ENCODE measurements around the gene GSAP.
A peak's percentile ranks its signal among the peaks of the same experiment; 100 is the strongest.
"Not testable (repeated sequence)": the region's sequence is repeated elsewhere in the genome, so short reads cannot be mapped to it uniquely, and the experiment has no call there.

Gene GSAP

DNA sequence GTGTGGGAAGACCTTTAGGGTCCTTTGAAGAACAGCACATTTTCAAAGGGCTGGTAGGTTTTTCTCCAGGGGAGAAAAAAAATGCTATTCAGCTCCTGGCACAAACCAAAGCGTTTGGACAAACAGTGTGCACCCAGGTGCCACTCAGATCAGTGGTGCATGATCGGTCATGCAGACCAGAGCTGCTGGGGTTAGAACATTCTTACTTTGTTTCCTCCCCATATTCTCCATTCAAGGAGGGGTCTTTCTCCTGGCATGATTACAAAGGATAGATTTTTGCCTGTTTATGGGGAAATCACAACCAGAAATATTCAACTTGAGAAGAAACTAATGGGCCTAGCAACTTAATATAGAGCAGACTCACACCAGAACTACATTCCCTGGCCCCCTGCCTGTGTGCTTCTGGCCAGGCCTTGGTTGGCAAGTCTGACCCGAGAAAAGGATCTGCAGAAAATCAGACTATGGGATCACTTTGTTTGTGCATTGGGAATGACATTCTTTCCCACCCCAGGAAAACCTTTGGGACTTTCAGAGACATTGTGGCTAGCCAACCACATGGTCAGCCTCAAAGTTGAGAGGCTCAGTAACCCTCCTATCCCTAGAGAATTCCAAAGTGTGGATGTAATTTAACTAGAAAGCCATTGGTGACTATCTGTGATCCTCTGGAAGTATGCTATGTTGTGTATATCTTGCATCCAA is 134.2 kb downstream of the GSAP start:
- no peaks in the 10 kb centered on the region for H3K36me3 ChIP-seq (ENCODE audit: control insufficient read depth in 5 of 5, insufficient read depth in 5 of 5, low read length in 5 of 5)
- H3K27ac ChIP-seq (ENCODE audit: low read depth, low read length), result peak overlapping the region; percentile 31
- H3K9me3 ChIP-seq (ENCODE audit: control insufficient read depth in 5 of 5, low read length in 5 of 5), result no peaks in the 10 kb centered on the region
- no peaks in the 10 kb centered on the region for H3K27me3 ChIP-seq (ENCODE audit: control insufficient read depth in 5 of 5, insufficient read depth in 4 of 5, low read length in 5 of 5)
- H3K4me3 ChIP-seq (ENCODE audit: low read depth in 1 of 5, low read length in 5 of 5), result peak overlapping the region in 1 of 5 donors; percentile 54
- peaks cover 6 to 42% (median 26%) of the 10 kb centered on the region in 5 donors for H3K4me1 ChIP-seq (ENCODE audit: control insufficient read depth in 5 of 5, insufficient read depth in 5 of 5, low read length in 5 of 5)
- no peak overlapping the region for H3K9ac ChIP-seq (ENCODE audit: low read length in 5 of 5)

- Histone ChIP-seq H3K9me3 (ENCODE audit: control insufficient read depth in 5 of 5, low read length in 5 of 5) (no peaks in the 10 kb centered on the region), H3K36me3 (ENCODE audit: control insufficient read depth in 5 of 5, insufficient read depth in 5 of 5, low read length in 5 of 5) (peaks cover 0 to 5% (median 0%) of the 10 kb centered on the region in 5 donors), H3K4me1 (ENCODE audit: control insufficient read depth in 5 of 5, insufficient read depth in 5 of 5, low read length in 5 of 5) (peaks cover 0 to 23% (median 14%) of the 10 kb centered on the region in 5 donors), H3K27ac (ENCODE audit: low read depth, low read length) (no peak overlapping the region), H3K9ac (ENCODE audit: low read length in 5 of 5) (no peak overlapping the region), H3K4me3 (ENCODE audit: low read depth in 1 of 5, low read length in 5 of 5) (peak overlapping the region in 2 of 5 donors; percentile 3 to 11), H3K27me3 (ENCODE audit: control insufficient read depth in 5 of 5, insufficient read depth in 4 of 5, low read length in 5 of 5) (no peaks in the 10 kb centered on the region)
These were observed 140.0 kb downstream of the GSAP start for GRCh38 chr7:77276120-77276519.

- H3K4me1 ChIP-seq (ENCODE audit: control insufficient read depth in 5 of 5, insufficient read depth in 5 of 5, low read length in 5 of 5), result peaks cover 0 to 21% (median 14%) of the 10 kb centered on the region in 5 donors
- not testable (repeated sequence) for H3K27ac ChIP-seq (ENCODE audit: low read depth, low read length)
These were observed 140.5 kb downstream of the GSAP start for GRCh38 chr7:77275663-77276062.

DNA sequence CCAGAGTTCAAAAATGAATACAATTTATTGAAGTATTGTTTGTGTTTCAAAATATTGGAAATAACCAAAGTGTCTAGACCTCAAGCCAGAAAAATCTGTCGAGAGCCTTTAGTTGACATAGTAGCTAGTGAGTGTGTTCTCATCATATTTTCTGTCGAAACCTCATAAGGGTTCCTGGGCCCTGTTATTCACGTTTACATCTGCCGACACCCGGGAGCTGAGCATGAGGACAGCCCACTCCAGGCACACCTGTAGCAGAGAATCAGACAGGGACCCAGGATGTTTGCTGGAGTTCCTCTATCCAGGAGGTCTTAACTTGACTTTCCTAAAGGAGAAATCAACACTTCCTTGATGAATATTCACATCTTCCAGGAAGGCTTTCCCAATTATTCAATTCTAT is 144.4 kb downstream of the GSAP start:
- no peak overlapping the region for H3K27ac ChIP-seq (ENCODE audit: low read depth, low read length)
- H3K27me3 ChIP-seq (ENCODE audit: control insufficient read depth in 5 of 5, insufficient read depth in 4 of 5, low read length in 5 of 5), result no peaks in the 10 kb centered on the region

More at GRCh38 chr7:77275663-77276062, 140.5 kb downstream of the GSAP start:
- H3K9me3 ChIP-seq (ENCODE audit: control insufficient read depth in 5 of 5, low read length in 5 of 5); H3K9ac ChIP-seq (ENCODE audit: low read length in 5 of 5); H3K36me3 ChIP-seq (ENCODE audit: control insufficient read depth in 5 of 5, insufficient read depth in 5 of 5, low read length in 5 of 5); H3K4me3 ChIP-seq (ENCODE audit: low read depth in 1 of 5, low read length in 5 of 5); H3K27me3 ChIP-seq (ENCODE audit: control insufficient read depth in 5 of 5, insufficient read depth in 4 of 5, low read length in 5 of 5): not testable (repeated sequence)

GRCh38 chr7:77270094-77270480 is 146.1 kb downstream of the GSAP start:
- no peak overlapping the region for H3K9ac ChIP-seq (ENCODE audit: low read length in 5 of 5)
- no peaks in the 10 kb centered on the region for H3K27me3 ChIP-seq (ENCODE audit: control insufficient read depth in 5 of 5, insufficient read depth in 4 of 5, low read length in 5 of 5)
- H3K27ac ChIP-seq (ENCODE audit: low read depth, low read length), result peak overlapping the region; percentile 70
- H3K36me3 ChIP-seq (ENCODE audit: control insufficient read depth in 5 of 5, insufficient read depth in 5 of 5, low read length in 5 of 5), result peaks cover 0 to 10% (median 0%) of the 10 kb centered on the region in 5 donors
- peaks cover 0 to 20% (median 12%) of the 10 kb centered on the region in 5 donors for H3K4me1 ChIP-seq (ENCODE audit: control insufficient read depth in 5 of 5, insufficient read depth in 5 of 5, low read length in 5 of 5)
- no peak overlapping the region for H3K4me3 ChIP-seq (ENCODE audit: low read depth in 1 of 5, low read length in 5 of 5)
- H3K9me3 ChIP-seq (ENCODE audit: control insufficient read depth in 5 of 5, low read length in 5 of 5), result no peaks in the 10 kb centered on the region

More for the DNA sequence above, 144.4 kb downstream of the GSAP start:
- no peak overlapping the region for H3K4me3 ChIP-seq (ENCODE audit: low read depth in 1 of 5, low read length in 5 of 5)
- H3K4me1 ChIP-seq (ENCODE audit: control insufficient read depth in 5 of 5, insufficient read depth in 5 of 5, low read length in 5 of 5), result peaks cover 0 to 30% (median 25%) of the 10 kb centered on the region in 5 donors
- peaks cover 0 to 10% (median 0%) of the 10 kb centered on the region in 5 donors for H3K36me3 ChIP-seq (ENCODE audit: control insufficient read depth in 5 of 5, insufficient read depth in 5 of 5, low read length in 5 of 5)
- H3K9me3 ChIP-seq (ENCODE audit: control insufficient read depth in 5 of 5, low read length in 5 of 5), result no peaks in the 10 kb centered on the region
- no peak overlapping the region for H3K9ac ChIP-seq (ENCODE audit: low read length in 5 of 5)

DNA sequence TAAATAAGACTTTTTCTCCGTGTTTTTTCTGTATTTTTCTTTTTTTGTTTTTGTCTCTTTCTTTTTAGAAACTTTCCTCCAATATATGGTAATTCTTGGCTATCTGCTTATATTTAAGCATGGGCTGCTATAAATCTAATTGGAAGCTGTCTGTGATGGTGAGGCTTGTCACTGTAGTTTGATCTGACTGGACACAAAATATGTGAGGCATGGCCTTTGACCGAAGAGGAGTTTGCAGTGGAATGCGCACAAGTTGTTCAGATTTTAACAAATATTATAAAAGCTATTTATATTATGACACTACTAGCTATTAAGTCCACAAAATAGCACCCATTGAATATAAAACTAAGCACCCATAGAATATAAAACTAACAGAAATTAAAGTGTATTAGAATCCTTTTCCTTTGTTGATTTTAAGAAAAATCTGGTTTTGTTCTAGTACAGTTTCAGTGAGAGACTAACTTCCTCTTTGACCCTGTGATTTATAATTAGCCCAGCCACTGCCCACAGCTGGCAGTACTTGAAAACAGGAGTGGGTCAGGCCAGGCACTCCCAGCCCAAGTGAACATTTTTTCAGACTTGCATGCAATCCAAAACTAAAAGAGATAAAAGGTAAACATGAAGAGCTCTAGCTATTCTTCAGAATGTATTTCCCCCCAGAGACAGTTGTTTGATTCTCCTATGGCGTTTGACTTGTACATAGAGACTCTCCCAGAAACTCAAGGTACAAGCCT is 146.6 kb downstream of the GSAP start:
- peaks cover 0 to 10% (median 0%) of the 10 kb centered on the region in 5 donors for H3K36me3 ChIP-seq (ENCODE audit: control insufficient read depth in 5 of 5, insufficient read depth in 5 of 5, low read length in 5 of 5)
- no peak overlapping the region for H3K4me3 ChIP-seq (ENCODE audit: low read depth in 1 of 5, low read length in 5 of 5)
- H3K9ac ChIP-seq (ENCODE audit: low read length in 5 of 5), result no peak overlapping the region
- H3K27ac ChIP-seq (ENCODE audit: low read depth, low read length), result peak overlapping the region; percentile 70
- no peaks in the 10 kb centered on the region for H3K27me3 ChIP-seq (ENCODE audit: control insufficient read depth in 5 of 5, insufficient read depth in 4 of 5, low read length in 5 of 5)
- H3K4me1 ChIP-seq (ENCODE audit: control insufficient read depth in 5 of 5, insufficient read depth in 5 of 5, low read length in 5 of 5), result peaks cover 0 to 18% (median 12%) of the 10 kb centered on the region in 5 donors
- no peaks in the 10 kb centered on the region for H3K9me3 ChIP-seq (ENCODE audit: control insufficient read depth in 5 of 5, low read length in 5 of 5)

GRCh38 chr7:77266291-77266794 is 149.8 kb downstream of the GSAP start:
- Histone ChIP-seq H3K27me3 (ENCODE audit: control insufficient read depth in 5 of 5, insufficient read depth in 4 of 5, low read length in 5 of 5) (no peaks in the 10 kb centered on the region), H3K4me1 (ENCODE audit: control insufficient read depth in 5 of 5, insufficient read depth in 5 of 5, low read length in 5 of 5) (peaks cover 0 to 18% (median 12%) of the 10 kb centered on the region in 5 donors), H3K36me3 (ENCODE audit: control insufficient read depth in 5 of 5, insufficient read depth in 5 of 5, low read length in 5 of 5) (peaks cover 0 to 10% (median 0%) of the 10 kb centered on the region in 5 donors), H3K9ac (ENCODE audit: low read length in 5 of 5) (no peak overlapping the region), H3K9me3 (ENCODE audit: control insufficient read depth in 5 of 5, low read length in 5 of 5) (no peaks in the 10 kb centered on the region), H3K27ac (ENCODE audit: low read depth, low read length) (no peak overlapping the region), H3K4me3 (ENCODE audit: low read depth in 1 of 5, low read length in 5 of 5) (no peak overlapping the region)

GRCh38 chr7:77265666-77266065 is 150.5 kb downstream of the GSAP start:
- peaks cover 0 to 16% (median 10%) of the 10 kb centered on the region in 5 donors for H3K4me1 ChIP-seq (ENCODE audit: control insufficient read depth in 5 of 5, insufficient read depth in 5 of 5, low read length in 5 of 5)
- H3K9ac ChIP-seq (ENCODE audit: low read length in 5 of 5), result no peak overlapping the region
- H3K36me3 ChIP-seq (ENCODE audit: control insufficient read depth in 5 of 5, insufficient read depth in 5 of 5, low read length in 5 of 5), result peaks cover 0 to 10% (median 0%) of the 10 kb centered on the region in 5 donors
- H3K9me3 ChIP-seq (ENCODE audit: control insufficient read depth in 5 of 5, low read length in 5 of 5), result no peaks in the 10 kb centered on the region
- no peak overlapping the region for H3K4me3 ChIP-seq (ENCODE audit: low read depth in 1 of 5, low read length in 5 of 5)
- H3K27ac ChIP-seq (ENCODE audit: low read depth, low read length), result no peak overlapping the region
- H3K27me3 ChIP-seq (ENCODE audit: control insufficient read depth in 5 of 5, insufficient read depth in 4 of 5, low read length in 5 of 5), result no peaks in the 10 kb centered on the region

DNA sequence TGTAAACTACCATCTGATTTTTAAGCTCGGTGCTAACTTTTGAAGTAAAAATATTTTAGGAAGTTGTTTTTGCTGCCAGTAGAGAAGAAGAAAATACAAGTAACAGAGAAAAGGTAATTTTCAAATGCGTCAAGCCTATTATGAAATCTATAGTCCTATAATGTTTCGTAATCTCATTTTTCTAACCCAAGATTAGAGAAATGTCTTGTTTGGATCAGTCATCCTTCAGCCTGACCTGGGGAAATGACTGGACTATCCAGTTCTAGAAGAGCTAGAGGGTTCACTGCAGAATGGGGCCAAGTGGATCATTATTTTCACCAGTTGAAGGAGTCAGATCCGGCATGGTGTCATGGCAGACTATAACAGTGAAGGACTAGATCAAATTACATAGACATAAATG is 153.8 kb downstream of the GSAP start:
- H3K4me1 ChIP-seq (ENCODE audit: control insufficient read depth in 5 of 5, insufficient read depth in 5 of 5, low read length in 5 of 5), result peaks cover 0 to 4% (median 0%) of the 10 kb centered on the region in 5 donors
- no peak overlapping the region for H3K4me3 ChIP-seq (ENCODE audit: low read depth in 1 of 5, low read length in 5 of 5)
- H3K9me3 ChIP-seq (ENCODE audit: control insufficient read depth in 5 of 5, low read length in 5 of 5), result no peaks in the 10 kb centered on the region
- no peak overlapping the region for H3K27ac ChIP-seq (ENCODE audit: low read depth, low read length)
- H3K9ac ChIP-seq (ENCODE audit: low read length in 5 of 5), result no peak overlapping the region
- H3K36me3 ChIP-seq (ENCODE audit: control insufficient read depth in 5 of 5, insufficient read depth in 5 of 5, low read length in 5 of 5), result peaks cover 0 to 3% (median 0%) of the 10 kb centered on the region in 5 donors
- no peaks in the 10 kb centered on the region for H3K27me3 ChIP-seq (ENCODE audit: control insufficient read depth in 5 of 5, insufficient read depth in 4 of 5, low read length in 5 of 5)
